SK-N-MC (cell line): ENCODE measurements around the gene RFLNA.
A peak's percentile ranks its signal among the peaks of the same experiment; 100 is the strongest.

Experiments
- DNase-seq: peaks from one replicate; pipeline ENCODE4 v3.0.0-alpha.2; 2011; ENCODE audit warnings: low read depth, low spot score
- H3K27ac ChIP-seq: fragments of 200-600 bp; sonication (generic); 2 replicates; pipeline ENCODE4 v1.5.1; 2016; ENCODE audit warnings: mixed run types
- H3K36me3 ChIP-seq: fragments of 200-600 bp; sonication (generic); 2 replicates; pipeline ENCODE4 v1.6.1; 2017; ENCODE audit warnings: antibody characterized with exemption, low read length, mixed read lengths; ENCODE audit not compliant: insufficient read depth
- H3K4me3 ChIP-seq: fragments of 200-600 bp; sonication (generic); 2 replicates; pipeline ENCODE4 v1.5.1; 2016
- H3K9ac ChIP-seq: fragments of 200-600 bp; sonication (generic); 2 replicates; pipeline ENCODE4 v1.8.0; 2017; ENCODE audit warnings: mixed run types, mixed read lengths; ENCODE audit not compliant: insufficient read length
- H3K9me3 ChIP-seq: fragments of 200-600 bp; sonication (generic); 2 replicates; pipeline ENCODE4 v1.6.1; 2017; ENCODE audit warnings: low read depth, mild to moderate bottlenecking, antibody characterized with exemption, low read length, moderate library complexity, mixed read lengths
- EZH2 ChIP-seq: fragments of 200-600 bp; sonication (generic); IDR thresholded peaks from one replicate; pipeline ENCODE4 v1.6.1; 2017; ENCODE audit warnings: antibody characterized with exemption
- FOXP2 ChIP-seq: optimal IDR thresholded peaks from 2 replicates; pipeline ENCODE3; 2011; ENCODE audit warnings: mild to moderate bottlenecking, moderate library complexity; ENCODE audit not compliant: insufficient read depth; ENCODE audit errors: extremely low read length, control extremely low read depth
- POLR2AphosphoS5 ChIP-seq: IDR thresholded peaks from 2 replicates; pipeline ENCODE4 v1.6.1; 2012; ENCODE audit warnings: mild to moderate bottlenecking, low read depth, low read length, borderline replicate concordance

The RFLNA gene

GRCh38 chr12:124294780-124295341 is at the start of gene RFLNA:
RFLNA (plus strand) TSS chr12:124295093; CDS start chr12:124295430, 337 bp downstream.
- no peak for DNase-seq
- H3K4me3 ChIP-seq: peak within 1 kb of the TSS; percentile 35

DNA sequence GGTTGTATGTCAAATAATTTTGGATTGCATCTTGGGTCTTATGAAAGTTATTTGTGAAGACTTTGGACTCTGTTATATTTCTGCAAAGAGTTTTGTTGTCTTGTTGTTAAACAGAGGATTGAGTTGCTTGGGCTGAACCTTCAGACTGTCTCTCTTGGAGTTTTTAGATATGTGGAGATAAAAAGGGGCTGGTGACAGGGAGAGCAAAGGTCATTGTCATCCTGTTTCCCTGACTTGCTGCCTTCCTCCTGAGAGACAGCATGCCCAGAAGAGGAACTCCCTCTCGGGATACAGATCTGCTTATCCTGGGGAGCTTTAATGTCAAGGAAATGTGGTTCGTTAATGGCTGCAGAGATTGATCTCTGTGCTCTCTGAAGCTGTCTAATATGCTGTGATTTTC is 47.6 kb upstream of the RFLNA start:
- Histone ChIP-seq H3K4me3 (no peak overlapping the region), H3K9ac (no peak overlapping the region), H3K9me3 (no peaks in the 10 kb centered on the region), H3K27ac (no peak overlapping the region), H3K36me3 (no peaks in the 10 kb centered on the region)
- DNase-seq: no peak
- TF ChIP-seq FOXP2 (no peak), POLR2AphosphoS5 (no peak), EZH2 (no peak)

More at GRCh38 chr12:124294780-124295341, at the start of gene RFLNA:
- Histone ChIP-seq H3K9ac (no peak within 1 kb of the TSS), H3K36me3 (no peaks in the 10 kb centered on the region), H3K27ac (no peak within 1 kb of the TSS), H3K9me3 (no peaks in the 10 kb centered on the region)
- TF ChIP-seq EZH2: no peak
- no peak for TF ChIP-seq POLR2AphosphoS5
- TF ChIP-seq FOXP2: no peak

DNA sequence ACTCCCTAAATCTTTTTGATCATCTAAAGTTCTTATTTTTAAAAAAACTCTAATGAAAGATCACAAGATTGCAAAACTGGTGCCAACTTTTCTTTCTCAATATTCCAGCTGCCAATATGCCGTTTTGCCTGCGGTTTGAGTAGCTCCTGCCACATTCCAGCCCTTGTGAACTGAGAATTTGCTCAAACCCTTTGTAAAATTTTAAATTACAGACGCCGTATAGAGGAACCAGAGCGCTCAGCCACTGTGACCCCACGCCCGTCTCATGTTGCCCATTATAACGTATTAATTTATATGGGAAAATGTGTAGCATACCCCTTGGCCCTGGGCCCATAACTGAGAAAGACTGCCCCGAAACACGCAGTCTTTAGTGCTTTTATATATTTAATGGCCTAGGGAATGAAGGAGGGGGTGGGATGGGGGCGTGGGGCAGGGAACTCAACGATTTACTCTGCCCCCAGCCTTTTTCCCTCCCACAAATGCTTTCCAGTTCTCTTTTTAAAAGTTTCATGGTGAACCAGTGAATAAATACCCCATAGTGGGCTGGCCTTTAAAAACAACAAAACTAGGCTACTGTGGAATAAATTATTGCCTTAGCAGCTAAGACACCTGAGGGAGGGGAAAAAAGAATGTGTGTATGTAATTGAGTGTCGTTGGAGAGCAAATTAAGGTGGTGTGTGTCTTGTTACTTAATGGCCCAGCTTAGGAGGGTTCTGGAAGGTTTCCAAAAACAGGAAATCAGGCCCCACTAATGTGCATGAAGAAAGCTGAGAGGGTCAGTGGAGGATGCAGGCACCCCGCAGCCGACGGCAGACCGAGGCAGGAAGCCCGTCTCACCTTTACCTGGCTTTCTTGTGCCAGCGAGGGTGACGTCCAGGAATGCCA is 45.7 kb upstream of the RFLNA start:
- DNase-seq: no peak
- Histone ChIP-seq H3K36me3 (no peaks in the 10 kb centered on the region), H3K27ac (peak overlapping the region; percentile 46; the same call in 1 of the 2 replicates), H3K9me3 (no peaks in the 10 kb centered on the region), H3K9ac (peak overlapping the region; percentile 33), H3K4me3 (peak overlapping the region; percentile 49)
- TF ChIP-seq EZH2: no peak
- no peak for TF ChIP-seq POLR2AphosphoS5
- TF ChIP-seq FOXP2: no peak

- H3K9ac ChIP-seq: no peak overlapping the region
- H3K36me3 ChIP-seq: no peaks in the 10 kb centered on the region
- no peak for DNase-seq
- TF ChIP-seq FOXP2 (no peak), EZH2 (no peak), POLR2AphosphoS5 (no peak)
- no peak overlapping the region for H3K4me3 ChIP-seq
- no peak overlapping the region for H3K27ac ChIP-seq
- no peaks in the 10 kb centered on the region for H3K9me3 ChIP-seq
These were observed 43.7 kb upstream of the RFLNA start for GRCh38 chr12:124251186-124251585.

DNA sequence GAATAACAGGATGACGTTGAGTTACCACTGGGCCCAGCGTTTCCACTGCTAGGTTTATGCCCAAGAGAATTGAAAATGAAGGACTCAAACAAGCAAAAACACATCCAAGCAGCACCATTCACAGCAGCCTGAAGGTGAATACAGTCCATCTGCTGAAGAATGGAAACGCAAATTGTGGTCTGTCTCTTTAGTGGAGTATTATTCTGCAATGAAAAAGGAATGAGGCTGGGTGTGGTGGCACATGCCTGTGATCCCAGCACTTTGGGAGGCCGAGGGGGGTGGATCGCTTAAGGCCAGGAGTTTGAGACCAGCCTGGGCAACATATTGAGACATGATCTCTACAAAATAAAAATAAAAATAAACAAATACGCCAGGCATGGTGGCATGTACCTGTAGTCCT is 41.9 kb upstream of the RFLNA start:
- Histone ChIP-seq H3K9ac (no peak overlapping the region), H3K27ac (no peak overlapping the region), H3K4me3 (no peak overlapping the region), H3K36me3 (no peaks in the 10 kb centered on the region), H3K9me3 (no peaks in the 10 kb centered on the region)
- TF ChIP-seq POLR2AphosphoS5: no peak
- no peak for TF ChIP-seq FOXP2
- TF ChIP-seq EZH2: no peak
- no peak for DNase-seq

DNA sequence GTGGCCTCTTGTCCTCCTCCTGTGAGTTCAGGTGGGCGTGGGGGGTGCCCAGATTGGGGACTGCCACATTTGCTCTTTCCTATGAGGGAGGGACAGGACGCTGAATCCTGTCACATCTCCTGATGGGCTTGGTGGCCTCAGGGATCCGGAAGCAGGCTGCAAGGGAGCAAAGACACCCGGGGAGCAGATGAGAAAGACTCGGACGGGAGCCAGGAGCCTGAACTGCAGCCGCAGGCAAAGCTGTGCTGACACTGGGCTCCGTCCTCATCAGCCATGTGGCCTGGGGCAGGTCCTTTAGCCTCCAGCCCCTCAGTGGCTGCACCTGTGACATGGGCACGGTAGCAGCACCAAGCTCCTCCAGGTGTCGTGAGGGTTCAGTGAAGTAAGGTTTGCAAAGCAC is 40.8 kb upstream of the RFLNA start:
- H3K9me3 ChIP-seq: no peaks in the 10 kb centered on the region
- no peak overlapping the region for H3K9ac ChIP-seq
- TF ChIP-seq POLR2AphosphoS5 (no peak), EZH2 (no peak), FOXP2 (no peak)
- no peaks in the 10 kb centered on the region for H3K36me3 ChIP-seq
- H3K4me3 ChIP-seq: no peak overlapping the region
- DNase-seq: no peak
- H3K27ac ChIP-seq: no peak overlapping the region

- no peaks in the 10 kb centered on the region for H3K9me3 ChIP-seq
- H3K36me3 ChIP-seq: no peaks in the 10 kb centered on the region
- H3K4me3 ChIP-seq: peak overlapping the region; percentile 14
- no peak overlapping the region for H3K27ac ChIP-seq
- DNase-seq: peak; percentile 65
- TF ChIP-seq POLR2AphosphoS5 (no peak), EZH2 (no peak), FOXP2 (no peak)
- H3K9ac ChIP-seq: peak overlapping the region; percentile 20
These were observed 35.5 kb upstream of the RFLNA start for GRCh38 chr12:124259154-124260066.

GRCh38 chr12:124261885-124262284 is 33.0 kb upstream of the RFLNA start:
- no peaks in the 10 kb centered on the region for H3K9me3 ChIP-seq
- H3K36me3 ChIP-seq: no peaks in the 10 kb centered on the region
- H3K9ac ChIP-seq: no peak overlapping the region
- no peak overlapping the region for H3K4me3 ChIP-seq
- no peak for DNase-seq
- TF ChIP-seq POLR2AphosphoS5 (no peak), FOXP2 (no peak), EZH2 (no peak)
- H3K27ac ChIP-seq: no peak overlapping the region
